Measurements from ENCODE around the gene RTBDN. TPM values are rescaled to one million over a fixed set of nuclear protein-coding genes. Genes with fewer than 3 reads are reported as not detected.
A peak's percentile ranks its signal among the peaks of the same experiment; 100 is the strongest.

RTBDN gene
- total RNA-seq, 1 donor from 2014 or later: not detected

DNA sequence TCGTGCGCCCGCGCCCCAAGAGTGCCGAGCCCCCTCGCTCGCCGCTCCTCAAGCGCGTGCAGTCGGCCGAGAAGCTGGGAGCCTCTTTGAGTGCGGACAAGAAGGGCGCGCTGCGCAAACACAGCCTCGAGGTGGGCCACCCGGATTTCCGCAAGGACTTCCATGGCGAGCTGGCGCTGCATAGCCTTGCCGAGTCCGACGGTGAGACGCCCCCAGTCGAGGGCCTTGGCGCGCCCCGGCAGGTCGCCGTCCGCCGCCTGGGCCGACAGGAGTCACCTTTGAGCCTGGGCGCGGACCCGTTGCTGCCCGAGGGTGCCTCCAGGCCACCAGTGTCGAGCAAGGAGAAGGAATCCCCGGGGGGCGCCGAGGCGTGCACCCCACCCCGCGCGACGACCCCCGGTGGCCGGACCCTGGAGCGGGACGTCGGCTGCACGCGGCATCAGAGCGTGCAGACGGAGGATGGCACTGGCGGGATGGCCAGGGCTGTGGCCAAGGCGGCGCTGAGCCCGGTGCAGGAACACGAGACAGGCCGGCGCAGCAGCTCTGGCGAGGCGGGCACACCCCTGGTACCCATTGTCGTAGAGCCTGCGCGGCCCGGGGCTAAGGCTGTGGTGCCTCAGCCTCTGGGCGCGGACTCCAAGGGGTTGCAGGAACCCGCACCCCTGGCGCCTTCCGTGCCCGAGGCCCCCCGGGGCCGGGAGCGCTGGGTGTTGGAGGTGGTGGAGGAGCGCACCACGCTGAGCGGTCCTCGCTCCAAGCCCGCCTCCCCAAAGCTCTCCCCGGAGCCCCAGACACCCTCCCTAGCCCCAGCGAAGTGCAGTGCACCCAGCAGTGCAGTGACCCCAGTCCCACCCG lies 39.7 kb upstream of the RTBDN start:
- no peak overlapping the region for H3K4me3 Mint-ChIP-seq
- peaks cover 12% of the 10 kb centered on the region for H3K36me3 Mint-ChIP-seq (ENCODE audit: low read depth)
- no peaks in the 10 kb centered on the region for H3K4me1 Mint-ChIP-seq
- H3K27me3 Mint-ChIP-seq (ENCODE audit: low read depth): peaks cover 6% of the 10 kb centered on the region
- H3K9me3 Mint-ChIP-seq: peaks cover 6% of the 10 kb centered on the region
- no peak for DNase-seq (ENCODE audit: low read depth, low spot score)
- no peak overlapping the region for H3K27ac Mint-ChIP-seq (ENCODE audit: unreplicated experiment)
- TF ChIP-seq, protein P1, sequence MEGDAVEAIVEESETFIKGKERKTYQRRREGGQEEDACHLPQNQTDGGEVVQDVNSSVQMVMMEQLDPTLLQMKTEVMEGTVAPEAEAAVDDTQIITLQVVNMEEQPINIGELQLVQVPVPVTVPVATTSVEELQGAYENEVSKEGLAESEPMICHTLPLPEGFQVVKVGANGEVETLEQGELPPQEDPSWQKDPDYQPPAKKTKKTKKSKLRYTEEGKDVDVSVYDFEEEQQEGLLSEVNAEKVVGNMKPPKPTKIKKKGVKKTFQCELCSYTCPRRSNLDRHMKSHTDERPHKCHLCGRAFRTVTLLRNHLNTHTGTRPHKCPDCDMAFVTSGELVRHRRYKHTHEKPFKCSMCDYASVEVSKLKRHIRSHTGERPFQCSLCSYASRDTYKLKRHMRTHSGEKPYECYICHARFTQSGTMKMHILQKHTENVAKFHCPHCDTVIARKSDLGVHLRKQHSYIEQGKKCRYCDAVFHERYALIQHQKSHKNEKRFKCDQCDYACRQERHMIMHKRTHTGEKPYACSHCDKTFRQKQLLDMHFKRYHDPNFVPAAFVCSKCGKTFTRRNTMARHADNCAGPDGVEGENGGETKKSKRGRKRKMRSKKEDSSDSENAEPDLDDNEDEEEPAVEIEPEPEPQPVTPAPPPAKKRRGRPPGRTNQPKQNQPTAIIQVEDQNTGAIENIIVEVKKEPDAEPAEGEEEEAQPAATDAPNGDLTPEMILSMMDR (conservative IDR thresholded peaks at IDR 0.05): no peak

DNA sequence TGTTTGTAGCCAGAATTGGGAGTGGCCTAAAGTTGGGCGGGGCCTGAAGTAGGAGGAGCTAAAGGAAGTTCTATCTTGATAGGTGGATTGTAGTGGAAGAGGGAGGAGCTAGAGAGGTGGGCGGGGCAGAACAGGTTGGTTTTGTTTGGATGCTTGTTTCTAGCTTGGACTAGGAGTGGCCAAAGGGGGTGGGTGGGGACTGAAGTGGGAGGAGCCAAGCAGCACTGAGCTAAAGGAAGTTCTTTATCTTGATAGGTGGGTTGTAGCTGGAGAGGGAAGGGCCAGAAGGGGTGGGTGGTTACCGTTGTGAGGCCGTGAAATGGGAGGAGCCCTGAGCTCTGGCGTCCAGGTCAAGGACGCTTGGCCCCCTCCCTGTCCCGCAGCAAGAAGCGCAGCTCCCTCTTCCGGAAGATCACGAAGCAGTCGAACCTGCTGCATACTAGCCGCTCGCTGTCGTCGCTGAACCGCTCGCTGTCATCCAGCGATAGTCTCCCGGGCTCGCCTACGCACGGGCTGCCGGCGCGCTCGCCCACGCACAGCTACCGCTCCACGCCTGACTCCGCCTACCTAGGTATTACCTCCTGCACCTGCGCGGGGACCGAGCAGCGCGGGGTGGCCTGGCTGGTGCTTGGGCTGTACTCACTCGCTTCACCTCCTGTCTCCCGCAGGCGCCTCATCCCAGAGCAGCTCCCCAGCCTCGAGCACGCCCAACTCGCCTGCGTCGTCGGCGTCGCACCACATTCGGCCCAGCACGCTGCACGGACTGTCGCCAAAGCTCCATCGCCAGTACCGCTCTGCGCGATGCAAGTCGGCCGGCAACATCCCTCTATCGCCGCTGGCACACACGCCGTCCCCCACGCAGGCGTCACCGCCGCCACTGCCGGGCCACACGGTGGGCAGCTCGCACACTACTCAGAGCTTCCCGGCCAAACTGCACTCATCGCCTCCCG lies 38.8 kb upstream of the RTBDN start:
- Mint-ChIP-seq H3K9me3 (peaks cover 6% of the 10 kb centered on the region), H3K27me3 (ENCODE audit: low read depth) (peaks cover 2% of the 10 kb centered on the region), H3K4me1 (no peaks in the 10 kb centered on the region), H3K4me3 (no peak overlapping the region), H3K36me3 (ENCODE audit: low read depth) (peaks cover 15% of the 10 kb centered on the region), H3K27ac (ENCODE audit: unreplicated experiment) (no peak overlapping the region)
- DNase-seq (ENCODE audit: low read depth, low spot score): no peak
- TF ChIP-seq, protein P1 (conservative IDR thresholded peaks at IDR 0.05): no peak

DNA sequence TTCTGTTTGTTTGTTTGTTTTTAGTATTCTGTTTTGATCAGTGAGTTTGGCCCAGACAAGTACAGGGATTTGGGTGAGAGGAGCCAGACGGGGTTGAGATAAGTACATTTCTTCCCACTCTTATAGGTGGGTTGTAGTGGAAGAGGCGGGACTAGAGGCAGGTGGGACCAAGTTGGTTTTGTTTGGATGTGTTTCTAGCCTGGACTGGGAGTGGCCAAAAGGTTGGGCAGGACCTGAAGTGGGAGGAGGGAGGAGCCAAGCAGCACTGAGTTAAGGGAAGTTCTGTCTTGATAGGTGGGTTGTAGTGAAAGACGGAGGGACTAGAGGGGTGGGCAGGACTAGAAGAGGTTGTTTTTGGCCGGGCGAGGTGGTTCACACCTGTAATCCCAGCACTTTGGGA lies 37.9 kb upstream of the RTBDN start:
- Mint-ChIP-seq H3K27me3 (ENCODE audit: low read depth) (peaks cover 2% of the 10 kb centered on the region), H3K9me3 (peaks cover 6% of the 10 kb centered on the region), H3K36me3 (ENCODE audit: low read depth) (peaks cover 15% of the 10 kb centered on the region), H3K4me3 (peak overlapping the region; percentile 45), H3K27ac (ENCODE audit: unreplicated experiment) (no peak overlapping the region), H3K4me1 (peaks cover 1% of the 10 kb centered on the region)
- TF ChIP-seq, protein P1 (conservative IDR thresholded peaks at IDR 0.05): no peak
- no peak for DNase-seq (ENCODE audit: low read depth, low spot score)

DNA sequence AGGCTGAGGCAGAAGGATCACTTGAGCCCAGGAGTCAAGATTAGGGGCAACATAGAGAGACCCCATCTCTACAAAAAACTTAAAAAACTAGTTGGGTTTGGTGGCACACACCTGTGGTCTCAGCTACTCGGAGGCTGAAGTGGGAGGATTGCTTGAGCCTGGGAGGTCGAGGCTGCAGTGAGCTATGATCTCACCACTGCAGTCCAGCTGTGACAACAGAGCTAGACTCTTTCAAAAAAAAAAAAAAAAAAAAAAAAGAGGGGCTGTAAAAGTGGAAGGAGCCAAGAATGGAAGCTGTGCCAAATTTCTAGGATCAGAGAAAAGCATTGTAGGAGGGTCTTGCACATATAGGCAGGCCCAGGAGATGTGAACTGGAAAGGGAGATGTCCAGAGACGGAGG lies 37.3 kb upstream of the RTBDN start:
- Mint-ChIP-seq H3K4me1 (peaks cover 7% of the 10 kb centered on the region), H3K36me3 (ENCODE audit: low read depth) (peaks cover 15% of the 10 kb centered on the region), H3K27me3 (ENCODE audit: low read depth) (peaks cover 2% of the 10 kb centered on the region), H3K27ac (ENCODE audit: unreplicated experiment) (no peak overlapping the region), H3K4me3 (peak overlapping the region; percentile 45), H3K9me3 (peaks cover 6% of the 10 kb centered on the region)
- no peak for DNase-seq (ENCODE audit: low read depth, low spot score)
- TF ChIP-seq, protein P1 (conservative IDR thresholded peaks at IDR 0.05): no peak

DNA sequence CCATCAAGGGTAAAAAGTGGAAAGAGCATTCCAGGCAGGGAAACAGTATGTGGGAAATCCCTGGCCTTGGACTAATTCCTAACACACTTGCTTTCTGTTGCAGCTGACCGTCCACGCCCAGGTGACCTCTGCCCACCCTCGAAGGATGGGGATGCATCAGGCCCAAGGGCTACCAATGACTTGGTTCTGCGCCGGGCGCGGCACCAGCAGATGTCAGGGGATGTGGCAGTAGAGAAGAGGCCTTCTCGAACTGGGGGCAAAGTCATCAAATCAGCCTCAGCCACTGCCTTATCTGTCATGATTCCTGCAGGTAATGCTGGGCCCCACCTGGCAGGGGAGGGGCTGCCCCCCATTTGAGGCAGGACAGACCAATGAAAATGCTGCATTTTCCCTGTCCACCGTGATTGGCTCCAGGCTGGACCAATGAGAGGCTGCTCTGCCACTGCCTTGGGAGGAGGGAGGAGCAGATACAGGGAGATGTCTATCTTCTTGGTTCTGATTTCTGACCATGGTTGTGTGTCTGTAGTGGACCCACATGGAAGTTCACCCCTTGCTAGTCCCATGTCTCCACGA lies 34.2 kb upstream of the RTBDN start:
- Mint-ChIP-seq H3K27me3 (ENCODE audit: low read depth) (peaks cover 2% of the 10 kb centered on the region), H3K4me3 (peak overlapping the region; percentile 31), H3K27ac (ENCODE audit: unreplicated experiment) (no peak overlapping the region), H3K36me3 (ENCODE audit: low read depth) (peaks cover 15% of the 10 kb centered on the region), H3K9me3 (peaks cover 6% of the 10 kb centered on the region), H3K4me1 (peaks cover 9% of the 10 kb centered on the region)
- no peak for DNase-seq (ENCODE audit: low read depth, low spot score)
- TF ChIP-seq, protein P1 (conservative IDR thresholded peaks at IDR 0.05): no peak

Measured in neural crest cell (in vitro differentiated cells).